ENCODE data around the gene IQCM.
A peak's percentile ranks its signal among the peaks of the same experiment; 100 is the strongest.

Gene IQCM

DNA sequence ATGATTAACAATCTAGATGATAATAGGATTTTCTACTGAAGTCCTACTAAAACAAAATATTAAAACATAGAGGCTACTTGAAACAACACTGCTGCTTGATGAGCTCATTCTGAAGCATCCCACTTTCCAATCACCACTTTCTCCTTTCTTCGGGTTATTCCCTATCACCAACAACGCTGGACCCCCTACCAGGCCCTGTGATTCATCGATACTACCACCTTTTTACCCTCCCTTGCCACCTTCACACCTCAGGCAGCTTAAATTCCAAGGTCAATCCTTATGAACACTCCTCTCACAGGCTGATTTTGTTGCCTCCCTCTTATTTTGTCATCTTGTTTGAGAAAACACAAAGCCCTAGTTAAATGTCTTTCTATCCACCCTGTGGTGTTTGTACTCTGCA, 102.6 kb downstream of the IQCM start:
- Histone ChIP-seq H2AK5ac (ENCODE audit: low read length, severe bottlenecking) (no peak overlapping the region), H2BK12ac (ENCODE audit: low read length in 2 of 2) (no peak overlapping the region), H3K27ac (ENCODE audit: low read length, poor library complexity, severe bottlenecking) (no peak overlapping the region), H2AFZ (ENCODE audit: low read depth, low read length) (no peak overlapping the region), H3K4me2 (ENCODE audit: low read length, poor library complexity, severe bottlenecking) (no peak overlapping the region), H2BK15ac (ENCODE audit: low read depth, poor library complexity, severe bottlenecking) (no peak overlapping the region), H3K9ac (ENCODE audit: low read length) (no peak overlapping the region), H3K4me1 (ENCODE audit: control insufficient read depth, insufficient read depth, low read depth, low read length) (peaks cover 5% of the 10 kb centered on the region), H4K91ac (ENCODE audit: low read length) (no peak overlapping the region), H3K36me3 (ENCODE audit: control insufficient read depth in 1 of 2, insufficient read depth in 2 of 2, low read depth in 1 of 2, low read length in 2 of 2) (no peaks in the 10 kb centered on the region), H2BK120ac (ENCODE audit: low read depth, low read length) (no peak overlapping the region), H4K8ac (ENCODE audit: low read length) (no peak overlapping the region), H3K23ac (ENCODE audit: low read length in 2 of 2) (no peak overlapping the region), H3K4me3 (ENCODE audit: insufficient read depth in 1 of 2, low read depth in 1 of 2, low read length in 2 of 2) (no peak overlapping the region), H3K14ac (ENCODE audit: low read length in 2 of 2) (no peak overlapping the region), H3K79me1 (replicated peaks; ENCODE audit: low read length, poor library complexity, severe bottlenecking) (no peaks in the 10 kb centered on the region), H3K4ac (ENCODE audit: low read depth in 1 of 2, low read length in 2 of 2) (no peak overlapping the region), H3K9me3 (ENCODE audit: control insufficient read depth, low read length) (no peaks in the 10 kb centered on the region), H3K18ac (ENCODE audit: low read depth in 1 of 2, low read length in 2 of 2) (no peak overlapping the region), H3K27me3 (ENCODE audit: control insufficient read depth in 1 of 2, insufficient read depth in 1 of 2, low read length in 2 of 2) (no peaks in the 10 kb centered on the region), H2BK5ac (ENCODE audit: low read depth, low read length, poor library complexity, severe bottlenecking) (no peak overlapping the region)
- DNase-seq = no peak
- 39% methylated on average over 3 of the region's 3 CpGs for WGBS

DNA sequence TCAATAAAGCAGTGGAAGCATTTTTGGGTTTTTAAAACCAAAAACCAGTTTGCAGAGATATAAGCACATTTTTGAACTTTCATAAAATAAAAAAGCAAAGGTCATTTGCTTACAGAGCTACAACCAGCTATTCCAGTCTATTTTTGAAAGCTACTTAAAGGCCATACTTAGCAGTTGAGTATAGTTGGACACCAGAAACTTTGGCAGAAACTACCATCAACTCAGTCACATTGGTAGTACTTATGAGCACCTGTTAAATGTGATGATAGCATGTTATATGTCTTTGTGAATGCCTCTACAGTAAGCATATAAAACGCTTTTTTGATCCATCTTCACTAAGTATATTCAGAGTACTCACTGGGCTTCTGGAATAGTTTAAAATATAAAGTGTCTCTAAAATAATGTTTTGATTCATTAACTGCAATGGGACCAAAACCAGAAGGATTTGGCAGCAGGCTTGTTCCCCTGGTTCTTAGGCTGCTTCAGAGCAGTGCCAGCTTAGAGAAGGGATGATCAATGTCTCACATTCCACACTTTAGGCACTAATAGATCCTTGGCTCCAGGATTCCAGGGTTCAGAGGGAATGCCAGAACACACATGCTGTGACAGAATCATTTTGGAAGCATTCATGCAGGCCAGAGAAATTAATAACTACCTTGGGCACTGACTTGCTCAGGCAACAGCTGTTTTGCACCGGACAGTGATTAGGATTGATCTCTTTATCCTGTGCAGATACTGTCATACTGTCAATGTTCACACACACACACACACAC, 103.9 kb downstream of the IQCM start:
- H3K9me3 ChIP-seq (ENCODE audit: control insufficient read depth, low read length) = no peaks in the 10 kb centered on the region
- H2BK120ac ChIP-seq (ENCODE audit: low read depth, low read length) = no peak overlapping the region
- H3K4me3 ChIP-seq (ENCODE audit: insufficient read depth in 1 of 2, low read depth in 1 of 2, low read length in 2 of 2) = no peak overlapping the region
- no peak overlapping the region for H2AFZ ChIP-seq (ENCODE audit: low read depth, low read length)
- H3K18ac ChIP-seq (ENCODE audit: low read depth in 1 of 2, low read length in 2 of 2) = no peak overlapping the region
- no peaks in the 10 kb centered on the region for H3K27me3 ChIP-seq (ENCODE audit: control insufficient read depth in 1 of 2, insufficient read depth in 1 of 2, low read length in 2 of 2)
- no peak overlapping the region for H2AK5ac ChIP-seq (ENCODE audit: low read length, severe bottlenecking)
- no peak overlapping the region for H3K4me2 ChIP-seq (ENCODE audit: low read length, poor library complexity, severe bottlenecking)
- H3K14ac ChIP-seq (ENCODE audit: low read length in 2 of 2) = no peak overlapping the region
- no peak for DNase-seq
- H2BK15ac ChIP-seq (ENCODE audit: low read depth, poor library complexity, severe bottlenecking) = no peak overlapping the region
- H2BK12ac ChIP-seq (ENCODE audit: low read length in 2 of 2) = no peak overlapping the region
- no peak overlapping the region for H3K27ac ChIP-seq (ENCODE audit: low read length, poor library complexity, severe bottlenecking)
- no peak overlapping the region for H3K4ac ChIP-seq (ENCODE audit: low read depth in 1 of 2, low read length in 2 of 2)
- H2BK5ac ChIP-seq (ENCODE audit: low read depth, low read length, poor library complexity, severe bottlenecking) = no peak overlapping the region
- H3K79me1 ChIP-seq (replicated peaks; ENCODE audit: low read length, poor library complexity, severe bottlenecking) = no peaks in the 10 kb centered on the region
- peaks cover 7% of the 10 kb centered on the region for H3K4me1 ChIP-seq (ENCODE audit: control insufficient read depth, insufficient read depth, low read depth, low read length)
- H4K91ac ChIP-seq (ENCODE audit: low read length) = no peak overlapping the region
- WGBS = 95% methylated on average over 1 of the region's 2 CpGs
- no peak overlapping the region for H3K9ac ChIP-seq (ENCODE audit: low read length)
- H3K36me3 ChIP-seq (ENCODE audit: control insufficient read depth in 1 of 2, insufficient read depth in 2 of 2, low read depth in 1 of 2, low read length in 2 of 2) = no peaks in the 10 kb centered on the region
- no peak overlapping the region for H4K8ac ChIP-seq (ENCODE audit: low read length)
- no peak overlapping the region for H3K23ac ChIP-seq (ENCODE audit: low read length in 2 of 2)

DNA sequence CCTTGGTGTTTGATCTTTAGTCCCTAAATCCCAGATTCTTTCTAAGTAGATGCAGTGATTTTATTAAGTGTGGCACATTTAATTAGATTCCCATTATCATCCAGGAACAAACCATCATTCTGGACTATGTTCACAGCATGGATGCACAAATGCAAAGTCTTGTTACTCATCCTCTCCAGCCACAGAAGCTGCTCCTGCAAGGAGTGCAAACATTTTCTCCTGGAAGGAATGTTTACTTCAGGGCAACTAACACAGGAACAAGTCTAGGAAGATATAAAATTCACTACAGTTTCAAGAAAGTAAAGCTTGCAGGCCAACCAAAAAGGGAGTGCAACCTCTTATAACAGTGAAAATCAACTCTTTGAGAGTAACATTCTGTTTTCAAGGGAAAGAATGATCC, 106.0 kb downstream of the IQCM start:
- DNase-seq = peak; percentile 36
- Histone ChIP-seq H3K27ac (ENCODE audit: low read length, poor library complexity, severe bottlenecking) (no peak overlapping the region), H3K4me2 (ENCODE audit: low read length, poor library complexity, severe bottlenecking) (no peak overlapping the region), H3K4ac (ENCODE audit: low read depth in 1 of 2, low read length in 2 of 2) (no peak overlapping the region), H3K9ac (ENCODE audit: low read length) (no peak overlapping the region), H2BK12ac (ENCODE audit: low read length in 2 of 2) (no peak overlapping the region), H3K18ac (ENCODE audit: low read depth in 1 of 2, low read length in 2 of 2) (no peak overlapping the region), H2BK5ac (ENCODE audit: low read depth, low read length, poor library complexity, severe bottlenecking) (no peak overlapping the region), H2AK5ac (ENCODE audit: low read length, severe bottlenecking) (no peak overlapping the region), H4K8ac (ENCODE audit: low read length) (no peak overlapping the region), H3K23ac (ENCODE audit: low read length in 2 of 2) (no peak overlapping the region), H3K79me1 (replicated peaks; ENCODE audit: low read length, poor library complexity, severe bottlenecking) (no peaks in the 10 kb centered on the region), H3K4me1 (ENCODE audit: control insufficient read depth, insufficient read depth, low read depth, low read length) (peaks cover 2% of the 10 kb centered on the region), H4K91ac (ENCODE audit: low read length) (no peak overlapping the region), H3K27me3 (ENCODE audit: control insufficient read depth in 1 of 2, insufficient read depth in 1 of 2, low read length in 2 of 2) (no peaks in the 10 kb centered on the region), H3K14ac (ENCODE audit: low read length in 2 of 2) (no peak overlapping the region), H2BK120ac (ENCODE audit: low read depth, low read length) (no peak overlapping the region), H2BK15ac (ENCODE audit: low read depth, poor library complexity, severe bottlenecking) (no peak overlapping the region), H2AFZ (ENCODE audit: low read depth, low read length) (no peak overlapping the region), H3K36me3 (ENCODE audit: control insufficient read depth in 1 of 2, insufficient read depth in 2 of 2, low read depth in 1 of 2, low read length in 2 of 2) (no peaks in the 10 kb centered on the region), H3K9me3 (ENCODE audit: control insufficient read depth, low read length) (no peaks in the 10 kb centered on the region), H3K4me3 (ENCODE audit: insufficient read depth in 1 of 2, low read depth in 1 of 2, low read length in 2 of 2) (no peak overlapping the region)

DNA sequence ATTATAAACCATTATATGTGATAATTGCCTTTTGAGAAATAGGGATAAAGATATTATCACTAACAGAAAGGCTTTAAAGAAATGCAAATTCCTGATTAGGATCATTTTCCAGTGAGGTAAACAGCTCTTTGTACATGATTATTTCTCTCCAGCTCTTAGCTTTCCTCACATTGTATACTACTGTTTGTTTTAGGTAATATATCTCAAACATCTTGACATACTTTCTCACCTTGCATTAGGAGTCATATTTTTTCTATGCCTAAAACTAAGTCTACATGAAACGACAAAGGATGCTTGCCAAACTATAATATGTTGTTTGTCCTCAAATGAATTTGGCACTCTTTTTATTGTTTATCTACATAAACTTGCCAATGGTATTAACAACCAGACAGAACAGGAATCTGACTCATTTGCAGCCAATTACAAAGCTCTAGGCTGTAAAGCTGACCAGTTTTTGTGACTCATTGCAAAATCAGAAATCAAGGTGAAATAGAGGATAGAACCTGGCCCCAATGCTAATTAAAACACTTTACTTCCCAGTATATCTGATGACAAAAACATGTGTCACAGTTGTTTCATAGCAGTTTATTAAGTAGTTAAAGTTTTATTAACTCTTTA, 107.0 kb downstream of the IQCM start:
- Histone ChIP-seq H2BK120ac (ENCODE audit: low read depth, low read length) (no peak overlapping the region), H2BK15ac (ENCODE audit: low read depth, poor library complexity, severe bottlenecking) (no peak overlapping the region), H3K4me2 (ENCODE audit: low read length, poor library complexity, severe bottlenecking) (no peak overlapping the region), H3K14ac (ENCODE audit: low read length in 2 of 2) (no peak overlapping the region), H2AK5ac (ENCODE audit: low read length, severe bottlenecking) (no peak overlapping the region), H3K9me3 (ENCODE audit: control insufficient read depth, low read length) (no peaks in the 10 kb centered on the region), H3K4me3 (ENCODE audit: insufficient read depth in 1 of 2, low read depth in 1 of 2, low read length in 2 of 2) (no peak overlapping the region), H3K36me3 (ENCODE audit: control insufficient read depth in 1 of 2, insufficient read depth in 2 of 2, low read depth in 1 of 2, low read length in 2 of 2) (no peaks in the 10 kb centered on the region), H3K9ac (ENCODE audit: low read length) (no peak overlapping the region), H3K79me1 (replicated peaks; ENCODE audit: low read length, poor library complexity, severe bottlenecking) (no peaks in the 10 kb centered on the region), H3K27ac (ENCODE audit: low read length, poor library complexity, severe bottlenecking) (no peak overlapping the region), H3K18ac (ENCODE audit: low read depth in 1 of 2, low read length in 2 of 2) (no peak overlapping the region), H2BK5ac (ENCODE audit: low read depth, low read length, poor library complexity, severe bottlenecking) (no peak overlapping the region), H2AFZ (ENCODE audit: low read depth, low read length) (no peak overlapping the region), H4K8ac (ENCODE audit: low read length) (no peak overlapping the region), H2BK12ac (ENCODE audit: low read length in 2 of 2) (no peak overlapping the region), H3K27me3 (ENCODE audit: control insufficient read depth in 1 of 2, insufficient read depth in 1 of 2, low read length in 2 of 2) (no peaks in the 10 kb centered on the region), H3K4ac (ENCODE audit: low read depth in 1 of 2, low read length in 2 of 2) (no peak overlapping the region), H4K91ac (ENCODE audit: low read length) (no peak overlapping the region), H3K4me1 (ENCODE audit: control insufficient read depth, insufficient read depth, low read depth, low read length) (peaks cover 2% of the 10 kb centered on the region), H3K23ac (ENCODE audit: low read length in 2 of 2) (no peak overlapping the region)
- DNase-seq = peak; percentile 50
- no CpG with 5 or more reads among the region's 1 CpG for WGBS
